Ovary (tissue), 9 donors: ENCODE measurements around the gene FRMD1. TPM values are rescaled to one million over a fixed set of nuclear protein-coding genes. Genes with fewer than 3 reads are reported as not detected.
"Not testable (repeated sequence)": the region's sequence is repeated elsewhere in the genome, so short reads cannot be mapped to it uniquely, and the experiment has no call there.

Experiments
- DNase-seq, 5 donors: peaks; one replicate each; pipeline ENCODE4 v3.0.0-alpha.2; 2019 to 2020
- H3K27ac ChIP-seq, 2 donors: fragments of 200-600 bp; one replicate each; pipeline versions ENCODE4 v1.5.1 to v1.8.0; 2019 to 2022
- H3K27me3 ChIP-seq: fragments of 200-600 bp; one replicate; pipeline ENCODE4 v1.8.0; 2022
- H3K36me3 ChIP-seq: fragments of 200-600 bp; sonication (generic); one replicate; pipeline ENCODE4 v1.5.1; 2019
- H3K4me1 ChIP-seq: one replicate; pipeline ENCODE4 v1.8.1; 2013; ENCODE audit warnings: mild to moderate bottlenecking, moderate library complexity; ENCODE audit not compliant: insufficient read depth
- H3K4me3 ChIP-seq: fragments of 200-600 bp; sonication (generic); one replicate; pipeline ENCODE4 v1.5.1; 2017
- H3K9me3 ChIP-seq, 2 donors: fragments of 200-600 bp in 1 of 2; sonication (generic) in 1 of 2; one replicate each; pipeline versions ENCODE4 v1.5.1 to v1.8.1; 2013 to 2019; ENCODE audit warnings: mild to moderate bottlenecking in 1 of 2, moderate library complexity in 1 of 2
- CTCF ChIP-seq, 3 donors: fragments of 450-650 bp in 2 of 3; fragments of 200-600 bp in 1 of 3; IDR thresholded peaks; one replicate each; pipeline versions ENCODE4 v1.5.1 to v1.8.0; 2016 to 2022; ENCODE audit warnings: antibody characterized with exemption in 3 of 3, mild to moderate bottlenecking in 1 of 3
- EP300 ChIP-seq: sonication (generic); formaldehyde crosslinking; IDR thresholded peaks from one replicate; pipeline ENCODE4 v1.6.1; 2017; ENCODE audit warnings: antibody characterized with exemption
- POLR2A ChIP-seq: fragments of 450-650 bp; IDR thresholded peaks from one replicate; pipeline ENCODE4 v1.6.1; 2017; ENCODE audit warnings: antibody characterized with exemption, mild to moderate bottlenecking, moderate library complexity
- WGBS, 3 donors: extraction: QIAGEN DNeasy Blood & Tissue Kit in 1 of 3; methylation state at CpG; one replicate each; pipeline versions ENCODE4 v1.1.5 to v1.1.7; 2013 to 2017; 5-methylcytosine and 5-hydroxymethylcytosine counted together
- intact Hi-C, 4 donors: fragments of 100-400 bp; cut with DNase I; formaldehyde crosslinking; loops; one replicate each; pipeline versions ENCODE4 v1.11.0 to v1.15.1; 2022 to 2023
- polyA plus RNA-seq, 2 donors: library from polyadenylated mRNA; stranded (reverse); fragments of 200-250 nt in 1 of 2; fragments of 350-450 nt in 1 of 2; fragmentation: Illumina TruSeq in 1 of 2; extraction: RNeasy Lipid Tissue Mini Kit (QIAGEN cat#74804) in 1 of 2; gene quantifications; one replicate each; pipeline ENCODE4 v1.2.3, GENCODE V29; 2013 to 2014
- total RNA-seq, 7 donors: library from RNA; depleted of rRNA in 2 of 7; stranded (reverse); fragments of >200 nt in 2 of 7; fragmentation: NEBNext Ultra II Directional in 3 of 7; extraction: Animal tissue kit (Norgen Biotek cat#: 25700) in 3 of 7; gene quantifications; one replicate each; pipeline versions ENCODE4 v1.1.0 to v1.2.4, GENCODE V29; 2016 to 2023
- donor health status: DM: no; HTN: no; CAD: no; lungs with moderate emphysema.
- donor health status: DM: no; HTN: no; CAD: no.
- donor health status: Bipolar disorder and iron deficiency.
- donor health status: DM: yes; HTN: yes; CAD: no.
- donor health status: DM: no; HTN: no; CAD: no.
- donor health status: DM: yes; HTN: yes; CAD: no.

FRMD1 gene
- total and polyA plus RNA-seq, 9 donors = 0.10 to 0.48 (median 0.31) TPM; not detected in 2

- WGBS, 3 donors = 84 to 86% (median 84%) methylated on average over 26 of the region's 26 CpGs
- H3K27ac ChIP-seq = no peak overlapping the region
- intact Hi-C loops = no loop called here
Observed at GRCh38 chr6:168081858-168082546, 3.0 kb upstream of the FRMD1 start.

GRCh38 chr6:168080393-168081077 lies 1.5 kb upstream of the FRMD1 start:
- Histone ChIP-seq H3K4me1 (peaks cover 14% of the 10 kb centered on the region), H3K27ac (no peak overlapping the region), H3K9me3 (no peaks in the 10 kb centered on the region), H3K4me3 (no peak overlapping the region), H3K36me3 (no peaks in the 10 kb centered on the region), H3K27me3 (no peaks in the 10 kb centered on the region)
- intact Hi-C loops = no loop called here
- 86 to 93% (median 89%) methylated on average over 24 of the region's 24 CpGs for WGBS, 3 donors
- DNase-seq = no peak
- TF ChIP-seq CTCF (IDR thresholded peaks at IDR 0.05) = no peak
- no peak for TF ChIP-seq EP300
- TF ChIP-seq POLR2A = no peak

More at GRCh38 chr6:168081858-168082546, 3.0 kb upstream of the FRMD1 start:
- Histone ChIP-seq H3K9me3 (no peaks in the 10 kb centered on the region), H3K4me1 (peaks cover 14% of the 10 kb centered on the region), H3K36me3 (no peaks in the 10 kb centered on the region), H3K4me3 (no peak overlapping the region), H3K27me3 (no peaks in the 10 kb centered on the region)
- no peak for DNase-seq
- no peak for TF ChIP-seq POLR2A
- TF ChIP-seq EP300 = no peak
- TF ChIP-seq CTCF (IDR thresholded peaks at IDR 0.05) = no peak

GRCh38 chr6:168078175-168078942 lies 653 bp downstream of the FRMD1 start:
- H3K27ac ChIP-seq = no peak overlapping the region
- no peaks in the 10 kb centered on the region for H3K9me3 ChIP-seq
- no peak for TF ChIP-seq EP300
- no peak overlapping the region for H3K4me3 ChIP-seq
- peak in 2 of 5 donors; percentile 50 to 56 for DNase-seq
- H3K4me1 ChIP-seq = peaks cover 14% of the 10 kb centered on the region
- H3K27me3 ChIP-seq = no peaks in the 10 kb centered on the region
- intact Hi-C loops = no loop called here
- WGBS, 3 donors = 34 to 51% (median 44%) methylated on average over 19 to 21 of the region's 21 CpGs
- no peaks in the 10 kb centered on the region for H3K36me3 ChIP-seq

- H3K27ac ChIP-seq, DNase-seq, H3K36me3 ChIP-seq, intact Hi-C loops, H3K27me3 ChIP-seq, H3K9me3 ChIP-seq, H3K4me3 ChIP-seq: not testable (repeated sequence)
- 94 to 96% (median 96%) methylated on average over 7 of the region's 7 CpGs for WGBS, 3 donors
- H3K4me1 ChIP-seq = peaks cover 14% of the 10 kb centered on the region
Observed at GRCh38 chr6:168077401-168077800, 1.6 kb downstream of the FRMD1 start.

- Histone ChIP-seq H3K27me3 (no peaks in the 10 kb centered on the region), H3K4me1 (peaks cover 14% of the 10 kb centered on the region), H3K27ac (no peak overlapping the region), H3K4me3 (no peak overlapping the region), H3K9me3 (no peaks in the 10 kb centered on the region), H3K36me3 (no peaks in the 10 kb centered on the region)
- intact Hi-C loops = no loop called here
- 90 to 95% (median 94%) methylated on average over 32 to 34 of the region's 34 CpGs for WGBS, 3 donors
- TF ChIP-seq EP300 = no peak
- DNase-seq = no peak
Observed at GRCh38 chr6:168075787-168076202, 3.2 kb downstream of the FRMD1 start.
